Breast epithelium (tissue), 4 donors: ENCODE results near the gene CCDC39. TPM values are rescaled to one million over a fixed set of nuclear protein-coding genes. Genes with fewer than 3 reads are reported as not detected.

ENCODE experiments used
- DNase-seq, 2 donors: peaks; one replicate each; pipeline ENCODE4 v3.0.0-alpha.2; 2019; ENCODE audit warnings: low spot score in 2 of 2
- H3K27ac ChIP-seq, 2 donors: fragments of 200-600 bp; sonication (generic) in 1 of 2; one replicate each; pipeline ENCODE4 v1.5.1; 2016 to 2019; ENCODE audit warnings: mild to moderate bottlenecking in 1 of 2
- H3K27me3 ChIP-seq, 2 donors: fragments of 200-600 bp; sonication (generic) in 1 of 2; one replicate each; pipeline versions ENCODE4 v1.5.1 to v1.6.0; 2017 to 2019; ENCODE audit warnings: control low read depth in 1 of 2, mild to moderate bottlenecking in 1 of 2
- H3K36me3 ChIP-seq: fragments of 200-600 bp; one replicate; pipeline ENCODE4 v1.5.1; 2019
- H3K4me1 ChIP-seq, 2 donors: fragments of 200-600 bp; sonication (generic); one replicate each; pipeline ENCODE4 v1.5.1; 2016 to 2019; ENCODE audit warnings: control low read depth in 1 of 2
- H3K4me3 ChIP-seq, 3 donors: fragments of 200-600 bp; sonication (generic); 1 replicate in 2 of 3; 2 replicates in 1 of 3; pipeline ENCODE4 v1.5.1; 2016 to 2019; ENCODE audit warnings: mild to moderate bottlenecking in 3 of 3, moderate library complexity in 2 of 3
- H3K9me3 ChIP-seq, 2 donors: fragments of 200-600 bp; sonication (generic) in 1 of 2; one replicate each; pipeline ENCODE4 v1.5.1; 2016 to 2019; ENCODE audit warnings: control low read depth in 1 of 2
- CTCF ChIP-seq, 3 donors: fragments of 450-650 bp; IDR thresholded peaks; one replicate each; pipeline ENCODE4 v1.5.1; 2016 to 2017; ENCODE audit warnings: antibody characterized with exemption in 3 of 3, mild to moderate bottlenecking in 3 of 3, moderate library complexity in 3 of 3
- POLR2A ChIP-seq: fragments of 450-650 bp; IDR thresholded peaks from one replicate; pipeline ENCODE4 v1.6.1; 2016; ENCODE audit warnings: antibody characterized with exemption, mild to moderate bottlenecking, moderate library complexity
- POLR2AphosphoS5 ChIP-seq, 3 donors: sonication (generic); formaldehyde crosslinking; IDR thresholded peaks; one replicate each; pipeline ENCODE4 v1.6.1; 2017; ENCODE audit warnings: antibody characterized with exemption in 3 of 3
- intact Hi-C: fragments of 100-400 bp; cut with DNase I; formaldehyde crosslinking; loops from one replicate; pipeline ENCODE4 v1.15.1; 2023; ENCODE audit warnings: low total_unique reads
- total RNA-seq, 3 donors: library from RNA; depleted of rRNA; stranded (reverse); fragments of >200 nt; gene quantifications; one replicate each; pipeline ENCODE4 v1.1.0, GENCODE V29; 2016

CCDC39 gene
- under 1 TPM in 2 of 3 donors, not detected in 1; 0.32 to 0.33 TPM for total RNA-seq

- peak within 1 kb of the TSS; percentile 53 to 78 (median 65) for H3K4me3 ChIP-seq
- peak in 1 of 2 donors; percentile 54 for DNase-seq
- no peaks in the 10 kb centered on the region for H3K9me3 ChIP-seq
- intact Hi-C loops, result no loop called here
- H3K27ac ChIP-seq, result peak within 1 kb of the TSS in 1 of 2 donors; percentile 28
- no peaks in the 10 kb centered on the region for H3K4me1 ChIP-seq
- no peaks in the 10 kb centered on the region for H3K27me3 ChIP-seq
- H3K36me3 ChIP-seq, result no peaks in the 10 kb centered on the region
- TF ChIP-seq POLR2A (no peak), POLR2AphosphoS5 (IDR thresholded peaks at IDR 0.05) (no peak), CTCF (IDR thresholded peaks at IDR 0.05) (no peak)
Observed at GRCh38 chr3:180679178-180680096, at the start of gene CCDC39. Gene CCDC39 (minus strand): TSS chr3:180679489. CDS start chr3:180679380, 109 bp downstream.

GRCh38 chr3:180720012-180720411 is 40.7 kb upstream of the CCDC39 start:
- DNase-seq, result no peak
- Histone ChIP-seq H3K27me3 (no peaks in the 10 kb centered on the region), H3K4me3 (no peak overlapping the region), H3K36me3 (no peaks in the 10 kb centered on the region), H3K4me1 (no peaks in the 10 kb centered on the region), H3K9me3 (no peaks in the 10 kb centered on the region), H3K27ac (no peak overlapping the region)
- TF ChIP-seq POLR2AphosphoS5 (IDR thresholded peaks at IDR 0.05) (no peak), POLR2A (no peak), CTCF (IDR thresholded peaks at IDR 0.05) (no peak)
- intact Hi-C loops, result no loop called here

GRCh38 chr3:180707896-180708295 is 28.6 kb upstream of the CCDC39 start:
- Histone ChIP-seq H3K4me3 (no peak overlapping the region), H3K4me1 (no peaks in the 10 kb centered on the region), H3K9me3 (no peaks in the 10 kb centered on the region), H3K27me3 (no peaks in the 10 kb centered on the region), H3K36me3 (no peaks in the 10 kb centered on the region), H3K27ac (no peak overlapping the region)
- intact Hi-C loops, result no loop called here
- TF ChIP-seq POLR2AphosphoS5 (IDR thresholded peaks at IDR 0.05) (no peak), CTCF (IDR thresholded peaks at IDR 0.05) (no peak), POLR2A (no peak)
- no peak for DNase-seq

- H3K36me3 ChIP-seq, result no peaks in the 10 kb centered on the region
- TF ChIP-seq POLR2AphosphoS5 (IDR thresholded peaks at IDR 0.05), result no peak
- TF ChIP-seq POLR2A, result no peak
- no peak for TF ChIP-seq CTCF (IDR thresholded peaks at IDR 0.05)
- intact Hi-C loops, result no loop called here
- H3K27me3 ChIP-seq, result no peaks in the 10 kb centered on the region
- H3K4me3 ChIP-seq, result no peak overlapping the region
- DNase-seq, result no peak
- no peaks in the 10 kb centered on the region for H3K4me1 ChIP-seq
- H3K9me3 ChIP-seq, result no peaks in the 10 kb centered on the region
- H3K27ac ChIP-seq, result no peak overlapping the region
Observed at GRCh38 chr3:180705619-180706018, 26.3 kb upstream of the CCDC39 start.

GRCh38 chr3:180704532-180704931 is 25.2 kb upstream of the CCDC39 start:
- Histone ChIP-seq H3K4me3 (no peak overlapping the region), H3K27ac (no peak overlapping the region), H3K36me3 (no peaks in the 10 kb centered on the region), H3K4me1 (no peaks in the 10 kb centered on the region), H3K27me3 (no peaks in the 10 kb centered on the region), H3K9me3 (no peaks in the 10 kb centered on the region)
- no peak for TF ChIP-seq POLR2A
- TF ChIP-seq POLR2AphosphoS5 (IDR thresholded peaks at IDR 0.05), result no peak
- TF ChIP-seq CTCF (IDR thresholded peaks at IDR 0.05), result no peak
- no peak for DNase-seq
- intact Hi-C loops, result no loop called here
